Mononuclear cell (primary cell): ENCODE results near the gene CRADD. TPM values are rescaled to one million over a fixed set of nuclear protein-coding genes. Genes with fewer than 3 reads are reported as not detected.
"Not testable (repeated sequence)": the region's sequence is repeated elsewhere in the genome, so short reads cannot be mapped to it uniquely, and the experiment has no call there.

Experiments
- H3K27me3 ChIP-seq: 2 replicates; pipeline ENCODE4 v1.6.0; 2011; ENCODE audit warnings: low read length, control low read depth; ENCODE audit not compliant: insufficient read depth
- H3K4me1 ChIP-seq: 2 replicates; pipeline ENCODE4 v1.5.1; 2011; ENCODE audit warnings: mild to moderate bottlenecking, low read length, control low read depth; ENCODE audit not compliant: insufficient read depth
- H3K4me3 ChIP-seq: 2 replicates; pipeline ENCODE4 v1.5.1; 2011; ENCODE audit warnings: mild to moderate bottlenecking, low read length, moderate library complexity
- H3K9me3 ChIP-seq: 2 replicates; pipeline ENCODE4 v1.5.1; 2011; ENCODE audit warnings: low read depth, mild to moderate bottlenecking, control low read depth, low read length
- total RNA-seq: library from RNA; depleted of rRNA; stranded (reverse); fragments of >200 nt; gene quantifications from one replicate; pipeline ENCODE4 v1.2.3, GENCODE V29; 2012

CRADD gene
- total RNA-seq, 1 donor: 7.5 TPM

GRCh38 chr12:93860668-93861373 is 183.6 kb downstream of the CRADD start:
- no peaks in the 10 kb centered on the region for H3K4me1 ChIP-seq
- no peak overlapping the region for H3K4me3 ChIP-seq
- H3K27me3 ChIP-seq: no peaks in the 10 kb centered on the region
- H3K9me3 ChIP-seq: peaks cover 8% of the 10 kb centered on the region

- H3K27me3 ChIP-seq: no peaks in the 10 kb centered on the region
- no peaks in the 10 kb centered on the region for H3K4me1 ChIP-seq
- H3K4me3 ChIP-seq: no peak overlapping the region
- peaks cover 20% of the 10 kb centered on the region for H3K9me3 ChIP-seq
Measured at GRCh38 chr12:93862424-93862823, 185.2 kb downstream of the CRADD start.

- Histone ChIP-seq H3K9me3 (peaks cover 31% of the 10 kb centered on the region), H3K27me3 (no peaks in the 10 kb centered on the region), H3K4me1 (no peaks in the 10 kb centered on the region), H3K4me3 (no peak overlapping the region)
Measured at GRCh38 chr12:93865751-93866150, 188.6 kb downstream of the CRADD start.

- peaks cover 47% of the 10 kb centered on the region for H3K9me3 ChIP-seq
- H3K4me1 ChIP-seq: no peaks in the 10 kb centered on the region
- no peak overlapping the region for H3K4me3 ChIP-seq
- no peaks in the 10 kb centered on the region for H3K27me3 ChIP-seq
Measured at GRCh38 chr12:93868771-93869170, 191.6 kb downstream of the CRADD start.

- no peak overlapping the region for H3K4me3 ChIP-seq
- no peaks in the 10 kb centered on the region for H3K27me3 ChIP-seq
- H3K9me3 ChIP-seq: peaks cover 57% of the 10 kb centered on the region
- H3K4me1 ChIP-seq: no peaks in the 10 kb centered on the region
Measured at GRCh38 chr12:93870020-93870795, 193.0 kb downstream of the CRADD start.

GRCh38 chr12:93871566-93871965 is 194.4 kb downstream of the CRADD start:
- H3K4me3 ChIP-seq, H3K4me1 ChIP-seq: not testable (repeated sequence)
- peaks cover 45% of the 10 kb centered on the region for H3K9me3 ChIP-seq

GRCh38 chr12:93873561-93873960 is 196.4 kb downstream of the CRADD start:
- Histone ChIP-seq H3K9me3 (peaks cover 41% of the 10 kb centered on the region), H3K4me3 (no peak overlapping the region), H3K4me1 (no peaks in the 10 kb centered on the region), H3K27me3 (no peaks in the 10 kb centered on the region)

More at GRCh38 chr12:93871566-93871965, 194.4 kb downstream of the CRADD start:
- H3K27me3 ChIP-seq: not testable (repeated sequence)

GRCh38 chr12:93875157-93875556 is 198.0 kb downstream of the CRADD start:
- peaks cover 29% of the 10 kb centered on the region for H3K9me3 ChIP-seq
- no peaks in the 10 kb centered on the region for H3K4me1 ChIP-seq
- H3K27me3 ChIP-seq: no peaks in the 10 kb centered on the region
- H3K4me3 ChIP-seq: no peak overlapping the region

GRCh38 chr12:93876360-93876759 is 199.2 kb downstream of the CRADD start:
- Histone ChIP-seq H3K27me3 (no peaks in the 10 kb centered on the region), H3K4me3 (no peak overlapping the region), H3K9me3 (peaks cover 29% of the 10 kb centered on the region), H3K4me1 (peaks cover 4% of the 10 kb centered on the region)

- peaks cover 4% of the 10 kb centered on the region for H3K4me1 ChIP-seq
- H3K4me3 ChIP-seq: no peak overlapping the region
- peaks cover 26% of the 10 kb centered on the region for H3K9me3 ChIP-seq
- no peaks in the 10 kb centered on the region for H3K27me3 ChIP-seq
Measured at GRCh38 chr12:93877446-93877845, 200.3 kb downstream of the CRADD start.

- H3K9me3 ChIP-seq: peaks cover 6% of the 10 kb centered on the region
- no peaks in the 10 kb centered on the region for H3K27me3 ChIP-seq
- H3K4me1 ChIP-seq: peaks cover 4% of the 10 kb centered on the region
- no peak overlapping the region for H3K4me3 ChIP-seq
Measured at GRCh38 chr12:93879476-93880421, 202.6 kb downstream of the CRADD start.

GRCh38 chr12:93880853-93881522 is 203.8 kb downstream of the CRADD start:
- no peaks in the 10 kb centered on the region for H3K27me3 ChIP-seq
- no peaks in the 10 kb centered on the region for H3K9me3 ChIP-seq
- H3K4me3 ChIP-seq: no peak overlapping the region
- H3K4me1 ChIP-seq: peaks cover 4% of the 10 kb centered on the region

- Histone ChIP-seq H3K4me1 (peaks cover 4% of the 10 kb centered on the region), H3K9me3 (no peaks in the 10 kb centered on the region), H3K4me3 (no peak overlapping the region), H3K27me3 (no peaks in the 10 kb centered on the region)
Measured at GRCh38 chr12:93882763-93883162, 205.6 kb downstream of the CRADD start.

- no peaks in the 10 kb centered on the region for H3K9me3 ChIP-seq
- H3K4me3 ChIP-seq: no peak overlapping the region
- H3K27me3 ChIP-seq: no peaks in the 10 kb centered on the region
- peaks cover 4% of the 10 kb centered on the region for H3K4me1 ChIP-seq
Measured at GRCh38 chr12:93883436-93884154, 206.4 kb downstream of the CRADD start.
